PFSK-1 (cell line): ENCODE measurements around the gene RBM17.

Source experiments
- POLR2AphosphoS5 ChIP-seq: IDR thresholded peaks from 2 replicates; pipeline ENCODE4 v1.6.1; 2012; ENCODE audit warnings: low read depth, mild to moderate bottlenecking, control low read depth, low read length, moderate library complexity
- TAF1 ChIP-seq: IDR thresholded peaks from 2 replicates; pipeline ENCODE4 v1.6.1; 2012; ENCODE audit warnings: low read length, control low read depth, borderline replicate concordance; ENCODE audit not compliant: insufficient read depth

- no peak for TF ChIP-seq POLR2AphosphoS5
- no peak for TF ChIP-seq TAF1
Measured at GRCh38 chr10:6048281-6049030, 40.4 kb upstream of the RBM17 start.
